B cell (primary cell): ENCODE measurements around the gene STK24.

Source experiments
- EZH2 ChIP-seq: IDR thresholded peaks from 2 replicates; pipeline ENCODE4 v1.6.1; 2012; ENCODE audit warnings: borderline replicate concordance, low read depth, mild to moderate bottlenecking, moderate library complexity, low read length; ENCODE audit not compliant: insufficient read depth, poor library complexity, severe bottlenecking
- TF ChIP-seq, protein P1 (sequence below): fragments of 200-600 bp; IDR thresholded peaks from one replicate; pipeline ENCODE4 v1.8.0; 2022; ENCODE audit warnings: antibody characterized with exemption, mild to moderate bottlenecking

DNA sequence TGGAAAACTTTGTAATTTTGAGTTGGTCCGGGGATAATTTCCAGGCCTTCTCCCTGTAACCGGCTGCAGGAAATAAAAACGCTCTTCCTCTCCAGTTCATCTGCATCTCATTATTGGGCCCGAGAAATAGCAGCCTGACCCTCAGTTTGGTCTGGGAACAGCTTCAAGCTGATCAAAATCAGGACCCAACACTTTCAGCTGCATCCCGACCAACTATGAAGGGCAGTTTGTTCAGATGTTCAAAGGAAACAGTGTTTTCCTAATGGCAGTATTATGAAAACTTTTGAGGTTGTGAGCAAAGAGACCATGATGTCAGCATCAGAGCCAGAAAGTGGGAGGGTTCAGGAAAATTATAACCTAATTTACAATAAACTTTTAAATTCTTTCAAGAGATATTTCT lies 35.7 kb downstream of the STK24 start:
- TF ChIP-seq, protein P1, sequence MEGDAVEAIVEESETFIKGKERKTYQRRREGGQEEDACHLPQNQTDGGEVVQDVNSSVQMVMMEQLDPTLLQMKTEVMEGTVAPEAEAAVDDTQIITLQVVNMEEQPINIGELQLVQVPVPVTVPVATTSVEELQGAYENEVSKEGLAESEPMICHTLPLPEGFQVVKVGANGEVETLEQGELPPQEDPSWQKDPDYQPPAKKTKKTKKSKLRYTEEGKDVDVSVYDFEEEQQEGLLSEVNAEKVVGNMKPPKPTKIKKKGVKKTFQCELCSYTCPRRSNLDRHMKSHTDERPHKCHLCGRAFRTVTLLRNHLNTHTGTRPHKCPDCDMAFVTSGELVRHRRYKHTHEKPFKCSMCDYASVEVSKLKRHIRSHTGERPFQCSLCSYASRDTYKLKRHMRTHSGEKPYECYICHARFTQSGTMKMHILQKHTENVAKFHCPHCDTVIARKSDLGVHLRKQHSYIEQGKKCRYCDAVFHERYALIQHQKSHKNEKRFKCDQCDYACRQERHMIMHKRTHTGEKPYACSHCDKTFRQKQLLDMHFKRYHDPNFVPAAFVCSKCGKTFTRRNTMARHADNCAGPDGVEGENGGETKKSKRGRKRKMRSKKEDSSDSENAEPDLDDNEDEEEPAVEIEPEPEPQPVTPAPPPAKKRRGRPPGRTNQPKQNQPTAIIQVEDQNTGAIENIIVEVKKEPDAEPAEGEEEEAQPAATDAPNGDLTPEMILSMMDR, result no peak
- TF ChIP-seq EZH2, result no peak
